ENCODE measurements around the gene LBHD2.

Gene LBHD2

GRCh38 chr14:103091041-103091882 is 7.3 kb downstream of the LBHD2 start:
- peak; percentile 71 for DNase-seq (ENCODE audit: low spot score)

DNA sequence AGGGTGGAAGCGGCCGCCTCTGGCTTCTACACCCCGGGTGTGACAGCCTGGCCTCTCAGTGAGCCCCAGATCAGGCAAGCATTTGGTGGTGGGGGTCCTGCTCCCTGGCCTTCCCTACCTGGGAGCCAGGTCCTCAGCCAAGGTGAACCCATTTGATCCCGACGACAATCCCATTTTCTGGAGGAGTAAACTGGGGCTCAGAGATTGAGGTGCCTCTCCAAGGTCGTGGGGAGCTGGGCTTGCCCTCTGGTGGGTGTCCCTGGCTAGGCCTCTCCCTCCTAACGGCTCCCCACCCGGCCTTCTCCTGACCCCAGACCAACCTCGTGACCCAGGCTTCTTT is 7.8 kb downstream of the LBHD2 start:
- DNase-seq (ENCODE audit: low spot score): no peak

- no peak for DNase-seq (ENCODE audit: low spot score)
These were observed 9.9 kb downstream of the LBHD2 start for GRCh38 chr14:103093856-103094405.

DNA sequence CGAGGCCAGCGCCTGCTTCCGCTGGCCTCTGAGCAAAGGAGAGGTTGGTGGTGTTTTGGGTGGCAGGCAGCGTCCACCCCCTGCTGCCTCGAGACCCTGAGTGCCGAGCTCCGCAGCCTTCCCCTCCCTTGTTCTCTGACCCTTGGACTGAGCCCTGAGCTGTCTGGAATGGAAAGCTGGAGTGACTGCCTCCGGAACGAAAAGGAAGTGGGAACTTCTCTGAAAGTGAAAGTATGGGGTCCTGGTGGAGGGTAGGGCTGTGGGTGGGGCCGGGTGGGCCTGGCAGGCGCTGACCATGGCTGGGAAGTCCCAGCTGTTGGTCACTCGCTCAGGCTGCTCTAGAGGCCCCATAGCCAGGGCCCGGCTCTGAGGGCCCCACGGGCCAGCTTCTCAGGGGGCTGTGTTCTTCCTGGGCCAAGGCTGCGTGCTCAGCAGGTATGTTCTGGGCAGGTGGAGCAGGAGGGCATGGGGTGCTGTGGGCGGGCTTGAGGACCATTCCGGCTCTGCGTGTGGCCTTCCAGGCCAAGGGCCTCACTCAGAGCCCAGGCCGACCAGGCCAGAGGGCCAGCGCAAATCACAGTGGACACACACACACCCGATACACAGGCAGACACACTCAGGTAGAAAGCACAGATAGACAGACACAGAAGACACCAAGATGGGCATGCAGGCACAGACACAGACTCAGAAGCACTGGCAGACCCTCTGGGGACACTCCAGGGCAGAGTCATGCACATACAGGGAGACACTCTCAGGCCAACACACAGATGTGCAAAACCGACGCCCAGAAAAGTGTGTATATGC is 10.6 kb downstream of the LBHD2 start, which contains the start of gene EXOC3L4:
Gene EXOC3L4, plus strand, starts transcription at position 320 of the 804 bp plus-strand sequence. CDS start 5,495 bp downstream, outside the sequence.
- DNase-seq (ENCODE audit: low spot score): no peak

- DNase-seq (ENCODE audit: low spot score): no peak
These were observed 11.3 kb downstream of the LBHD2 start for GRCh38 chr14:103095210-103095778.

GRCh38 chr14:103096387-103096786 is 12.4 kb downstream of the LBHD2 start:
- no peak for DNase-seq (ENCODE audit: low spot score)

DNA sequence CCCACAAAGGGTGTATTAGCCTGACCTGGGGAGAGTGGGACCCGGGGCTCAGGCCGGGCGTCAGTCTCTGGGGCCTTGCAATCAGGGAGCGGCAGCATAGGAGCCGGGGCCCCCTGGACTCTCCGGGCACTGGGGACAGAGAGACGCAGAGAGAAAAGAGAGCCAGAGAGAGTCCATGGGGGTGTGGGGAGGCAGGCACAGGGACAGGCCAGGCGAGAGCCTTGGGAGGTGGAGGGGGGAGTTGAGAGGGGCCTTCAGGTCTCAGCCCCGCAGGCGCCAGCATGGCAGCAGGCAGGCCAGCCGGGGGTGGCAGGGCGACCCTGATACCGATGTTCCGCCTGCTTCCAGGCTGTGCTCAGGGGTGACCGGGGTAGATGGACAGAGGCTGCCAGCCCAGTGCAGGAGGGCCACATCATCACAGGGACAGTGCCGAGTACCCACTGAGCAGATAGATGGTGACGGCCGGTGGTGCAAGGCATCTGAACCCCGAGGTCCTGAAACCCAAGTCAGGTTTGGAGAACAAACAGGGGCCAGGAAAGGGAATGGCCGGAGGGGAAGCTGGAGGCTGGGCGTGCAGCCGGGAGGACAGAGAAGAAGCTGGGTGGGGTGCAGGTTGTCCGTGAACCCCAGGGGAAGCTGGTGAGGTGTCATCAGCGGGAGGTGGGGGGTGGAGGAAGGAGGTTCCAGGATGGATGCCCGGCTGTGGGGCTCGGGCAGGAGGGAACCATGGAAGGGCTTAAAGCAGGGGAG is 13.4 kb downstream of the LBHD2 start:
- DNase-seq (ENCODE audit: low spot score): no peak

- DNase-seq (ENCODE audit: low spot score): no peak
These were observed 14.3 kb downstream of the LBHD2 start for GRCh38 chr14:103097994-103098957.

DNA sequence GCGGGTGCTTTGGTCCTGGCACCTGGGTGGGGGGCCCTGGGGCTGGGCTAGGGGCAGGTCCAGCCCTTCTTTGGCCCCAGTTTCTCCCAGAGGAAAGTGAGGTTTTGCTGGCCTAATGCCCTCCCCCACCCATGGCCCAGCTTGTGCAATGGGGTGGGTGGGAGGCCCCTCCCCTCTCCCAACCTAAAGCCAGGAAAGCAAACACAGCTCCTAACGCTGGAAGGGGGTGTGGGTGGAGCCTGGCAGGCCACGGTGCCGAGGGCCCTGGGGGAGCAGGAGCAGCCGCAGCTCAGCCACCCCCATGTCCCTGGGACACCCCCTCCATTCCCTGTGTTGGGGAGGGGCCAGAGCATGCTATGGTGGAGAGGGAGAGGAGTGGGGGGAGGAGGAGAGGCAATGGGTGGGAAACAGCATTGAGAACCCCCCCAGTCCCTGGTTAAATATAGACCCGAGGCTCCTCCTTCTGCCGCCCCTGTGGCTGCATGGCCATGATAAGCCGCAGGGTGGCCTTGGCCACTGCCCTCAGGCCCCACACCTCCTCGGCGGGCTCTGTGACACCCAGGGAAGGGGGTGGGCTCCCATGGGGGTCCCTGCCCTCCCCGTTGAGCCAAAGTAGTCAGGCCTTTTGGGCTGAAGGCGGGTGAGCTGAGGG is 15.2 kb downstream of the LBHD2 start:
- no peak for DNase-seq (ENCODE audit: low spot score)

- no peak for DNase-seq (ENCODE audit: low spot score)
These were observed 15.8 kb downstream of the LBHD2 start for GRCh38 chr14:103099733-103100280.

DNA sequence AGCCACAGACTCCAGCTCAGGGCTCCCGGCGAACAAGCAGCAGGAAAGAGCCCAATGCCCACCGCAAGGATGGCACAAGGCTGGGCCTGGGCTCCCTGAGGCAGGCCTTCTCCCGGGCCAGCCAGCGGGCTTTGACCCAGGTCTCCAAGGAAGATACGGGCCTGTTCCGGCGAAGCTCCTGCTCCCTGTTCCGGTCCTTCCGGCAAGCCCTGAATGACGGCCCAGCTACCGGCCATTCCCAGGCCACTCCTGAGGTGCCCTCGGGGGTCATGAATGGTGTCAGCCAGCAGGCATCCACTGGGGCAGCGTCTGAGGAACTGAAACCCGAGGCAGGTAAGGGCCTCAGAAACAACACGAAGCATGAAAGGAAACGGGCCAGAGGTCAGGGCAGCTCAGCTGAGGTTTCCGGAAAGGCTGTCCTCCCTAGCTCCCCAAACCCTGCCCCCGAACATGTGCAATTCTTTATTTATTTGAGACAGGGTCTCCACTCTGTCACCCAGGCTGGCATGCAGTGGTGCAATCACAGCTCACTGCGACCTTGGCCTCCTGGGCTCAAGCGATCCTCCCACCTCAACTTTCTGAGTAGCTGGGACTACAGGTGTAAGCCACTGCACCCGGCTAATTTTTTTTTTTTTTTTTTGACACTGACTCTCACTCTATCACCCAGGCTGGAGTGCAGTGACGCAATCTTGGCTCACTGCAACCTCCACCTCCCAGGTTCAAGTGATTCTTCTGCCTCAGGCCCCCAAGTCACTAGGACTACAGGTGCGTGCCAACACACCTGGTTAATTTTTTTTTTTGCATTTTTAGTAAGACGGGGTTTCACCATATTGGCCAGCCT is 16.5 kb downstream of the LBHD2 start:
- no peak for DNase-seq (ENCODE audit: low spot score)

DNA sequence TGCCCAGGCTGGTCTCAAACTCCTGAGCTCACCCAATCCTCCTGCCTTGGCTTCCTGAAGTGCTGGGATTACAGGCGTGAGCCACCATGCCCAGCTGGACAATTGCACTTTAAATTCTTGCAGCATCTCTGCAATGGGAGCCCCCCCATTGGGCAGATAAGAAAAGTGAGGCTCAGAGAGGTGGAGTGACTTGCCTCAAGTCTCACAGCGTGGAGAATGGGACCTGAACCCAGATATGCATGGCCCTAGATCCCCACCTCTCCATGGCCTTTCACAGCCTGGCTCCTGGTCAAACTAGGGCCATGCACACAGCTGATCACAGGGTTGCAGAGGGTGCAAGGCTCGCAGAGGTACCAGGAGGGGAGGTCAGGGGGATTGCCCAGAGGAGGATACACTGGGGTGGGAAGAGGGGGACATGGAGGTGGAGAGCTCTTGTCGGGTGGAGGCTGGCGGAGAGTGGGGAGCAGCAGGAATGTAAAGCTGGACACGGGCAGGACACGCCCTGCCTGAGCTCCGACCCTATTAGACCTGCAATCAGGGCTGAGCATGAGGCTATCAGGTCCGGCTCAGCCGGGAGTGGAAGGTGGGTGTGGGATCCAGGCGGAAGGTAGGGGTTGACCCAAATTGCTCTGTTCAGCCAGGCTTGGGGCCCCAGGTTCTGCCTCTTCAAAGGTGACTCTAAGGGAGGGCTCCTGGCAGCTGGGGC is 17.4 kb downstream of the LBHD2 start:
- DNase-seq (ENCODE audit: low spot score): no peak

DNA sequence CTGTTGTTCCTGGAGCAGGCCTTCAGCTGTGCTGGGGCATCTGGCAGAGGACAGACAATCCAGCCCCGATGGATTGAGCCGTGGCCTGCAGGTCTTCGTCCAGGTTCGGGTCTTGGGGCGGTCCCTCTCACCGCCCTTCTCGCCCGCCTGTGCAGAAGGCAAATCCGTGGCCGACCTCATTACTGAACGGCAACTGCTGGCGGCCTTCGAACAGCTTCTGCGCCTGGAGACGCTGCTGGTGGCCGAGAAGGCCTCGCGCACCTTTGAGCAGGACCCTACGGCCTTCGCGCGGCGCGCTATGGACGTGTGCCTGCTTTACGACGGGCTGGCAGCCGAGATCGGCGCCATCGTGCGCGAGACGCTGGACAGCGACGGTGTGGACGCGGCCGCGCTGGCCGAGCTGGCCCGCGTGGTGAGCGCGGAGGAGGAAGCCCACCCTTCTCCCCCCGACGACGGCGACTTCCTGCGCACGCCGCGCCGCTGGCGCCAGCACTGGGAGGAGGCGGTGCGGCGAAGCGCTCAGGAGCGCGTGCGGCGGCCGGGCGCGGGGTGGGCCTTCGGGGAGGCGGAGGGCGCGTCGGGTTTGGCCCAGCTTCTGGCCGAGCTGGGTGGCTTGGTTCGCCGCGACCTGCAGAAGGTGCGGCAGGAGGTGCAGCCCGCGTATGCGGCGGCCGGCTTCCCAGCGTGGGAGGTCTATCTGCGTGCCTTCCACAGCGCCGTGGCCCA is 18.1 kb downstream of the LBHD2 start:
- DNase-seq (ENCODE audit: low spot score): no peak

- no peak for DNase-seq (ENCODE audit: low spot score)
These were observed 18.8 kb downstream of the LBHD2 start for GRCh38 chr14:103102689-103103260.

GRCh38 chr14:103103461-103104388 is 19.7 kb downstream of the LBHD2 start:
- no peak for DNase-seq (ENCODE audit: low spot score)

DNA sequence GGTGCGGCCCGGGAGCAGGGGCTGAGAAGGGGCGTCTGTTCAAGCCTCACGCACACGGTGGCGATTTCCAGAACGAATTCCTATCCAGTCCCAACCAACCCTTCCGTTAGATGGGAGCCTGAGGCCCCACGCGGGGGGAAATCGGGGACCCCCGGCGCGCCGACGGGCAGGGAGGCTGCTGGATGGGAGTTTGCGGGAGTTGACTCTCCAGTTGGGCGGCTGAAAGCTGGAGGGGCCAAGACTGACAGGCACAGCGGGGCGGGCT is 20.3 kb downstream of the LBHD2 start:
- no peak for DNase-seq (ENCODE audit: low spot score)

Measured in CD4-positive, alpha-beta T cell treated with Interleukin-15 for 4 hours (primary cell).